HFFc6 (cell line): Measurements from ENCODE around the gene RALGPS1. TPM values are rescaled to one million over a fixed set of nuclear protein-coding genes. Genes with fewer than 3 reads are reported as not detected.

Experiments
- DNase-seq: peaks from one replicate; pipeline ENCODE4 v3.0.0-alpha.2; 2018
- H3K27ac Mint-ChIP-seq: 2 replicates; pipeline ENCODE4 v1.8.0; 2020; ENCODE audit warnings: mild to moderate bottlenecking, mixed read lengths
- H3K27me3 Mint-ChIP-seq: 2 replicates; pipeline ENCODE4 v1.8.0; 2021; ENCODE audit warnings: mild to moderate bottlenecking, moderate library complexity, mixed read lengths; ENCODE audit not compliant: insufficient read depth
- H3K36me3 Mint-ChIP-seq: 2 replicates; pipeline ENCODE4 v1.8.0; 2021; ENCODE audit warnings: low read depth, mixed read lengths
- H3K4me1 Mint-ChIP-seq: 2 replicates; pipeline ENCODE4 v1.8.0; 2020; ENCODE audit warnings: low read depth, mixed read lengths
- H3K4me3 Mint-ChIP-seq: 2 replicates; pipeline ENCODE4 v1.8.0; 2020; ENCODE audit warnings: mild to moderate bottlenecking, moderate library complexity, mixed read lengths
- H3K9me3 Mint-ChIP-seq: 2 replicates; pipeline ENCODE4 v1.8.0; 2020; ENCODE audit warnings: mild to moderate bottlenecking, mixed read lengths
- total RNA-seq, 6 experiments: library from RNA; stranded (reverse); fragmentation: NEBNext Ultra II Directional; extraction: Animal tissue kit (Norgen Biotek cat#: 25700); gene quantifications; 2 replicates in 1 of 6; 3 replicates in 5 of 6; pipeline ENCODE4 v1.2.3, GENCODE V29; 2021
- TF ChIP-seq, protein P1 (sequence below): fragments of 200-600 bp; sonication (generic); IDR thresholded peaks from 2 replicates; pipeline ENCODE4 v1.5.0; 2021; ENCODE audit warnings: antibody characterized with exemption, mild to moderate bottlenecking

RALGPS1 gene
- total RNA-seq, 6 experiments from 2014 or later: 0.68 to 1.6 (median 1.1) TPM

DNA sequence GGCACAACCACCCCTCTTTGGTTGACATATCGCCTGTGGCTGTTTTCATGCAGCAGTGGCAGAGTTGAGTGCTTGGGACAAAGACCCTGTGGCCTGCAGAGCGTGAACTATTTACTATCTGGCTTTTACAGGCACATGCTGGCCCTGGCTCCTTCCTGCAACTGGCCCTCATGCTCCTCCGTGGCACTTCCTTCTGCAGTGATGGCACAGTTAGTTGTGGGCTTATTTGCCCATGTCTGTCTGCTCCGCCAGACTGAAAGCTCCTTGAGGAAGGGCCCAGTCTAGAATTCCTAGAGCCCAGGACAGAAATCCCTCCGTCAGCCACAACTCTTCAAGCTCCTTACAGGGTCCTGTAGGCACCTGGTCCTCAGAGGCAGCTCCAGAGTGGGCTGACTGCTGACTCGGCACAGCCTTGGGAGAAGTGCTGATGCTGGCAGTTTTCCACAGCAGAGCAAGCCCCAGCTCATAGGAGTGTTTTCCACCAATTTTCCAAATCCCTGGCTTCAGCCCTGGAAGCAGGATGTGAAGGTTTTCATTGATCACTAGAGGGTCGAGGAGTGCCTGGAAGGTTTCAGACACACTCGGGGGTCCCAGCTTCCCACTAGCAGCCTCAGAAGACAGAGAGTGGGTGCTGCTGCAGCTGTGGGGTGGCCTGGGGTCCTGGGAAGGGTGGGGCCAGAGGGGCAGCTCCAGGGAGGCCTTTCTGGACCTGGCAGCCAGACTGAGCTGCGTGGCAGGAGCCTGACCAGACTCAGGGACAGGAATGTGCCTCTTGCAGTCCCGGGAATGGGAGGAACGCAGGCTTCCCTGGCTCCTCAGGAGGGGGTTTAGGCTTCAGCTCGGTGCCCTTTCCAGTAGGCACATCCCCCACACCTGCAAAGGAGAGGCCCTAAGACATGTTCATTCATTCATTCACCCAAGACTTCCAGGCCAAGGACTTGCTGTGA is 264.4 kb downstream of the RALGPS1 start:
- no peaks in the 10 kb centered on the region for H3K36me3 Mint-ChIP-seq
- no peaks in the 10 kb centered on the region for H3K9me3 Mint-ChIP-seq
- H3K27ac Mint-ChIP-seq: no peak overlapping the region
- H3K4me3 Mint-ChIP-seq: no peak overlapping the region
- H3K4me1 Mint-ChIP-seq: 0 out of 2 replicates have a peak, but pooled peaks cover 5% of the 10 kb centered on the region
- TF ChIP-seq, protein P1, sequence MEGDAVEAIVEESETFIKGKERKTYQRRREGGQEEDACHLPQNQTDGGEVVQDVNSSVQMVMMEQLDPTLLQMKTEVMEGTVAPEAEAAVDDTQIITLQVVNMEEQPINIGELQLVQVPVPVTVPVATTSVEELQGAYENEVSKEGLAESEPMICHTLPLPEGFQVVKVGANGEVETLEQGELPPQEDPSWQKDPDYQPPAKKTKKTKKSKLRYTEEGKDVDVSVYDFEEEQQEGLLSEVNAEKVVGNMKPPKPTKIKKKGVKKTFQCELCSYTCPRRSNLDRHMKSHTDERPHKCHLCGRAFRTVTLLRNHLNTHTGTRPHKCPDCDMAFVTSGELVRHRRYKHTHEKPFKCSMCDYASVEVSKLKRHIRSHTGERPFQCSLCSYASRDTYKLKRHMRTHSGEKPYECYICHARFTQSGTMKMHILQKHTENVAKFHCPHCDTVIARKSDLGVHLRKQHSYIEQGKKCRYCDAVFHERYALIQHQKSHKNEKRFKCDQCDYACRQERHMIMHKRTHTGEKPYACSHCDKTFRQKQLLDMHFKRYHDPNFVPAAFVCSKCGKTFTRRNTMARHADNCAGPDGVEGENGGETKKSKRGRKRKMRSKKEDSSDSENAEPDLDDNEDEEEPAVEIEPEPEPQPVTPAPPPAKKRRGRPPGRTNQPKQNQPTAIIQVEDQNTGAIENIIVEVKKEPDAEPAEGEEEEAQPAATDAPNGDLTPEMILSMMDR: no peak
- no peak for DNase-seq
- H3K27me3 Mint-ChIP-seq: peaks cover 6% of the 10 kb centered on the region

DNA sequence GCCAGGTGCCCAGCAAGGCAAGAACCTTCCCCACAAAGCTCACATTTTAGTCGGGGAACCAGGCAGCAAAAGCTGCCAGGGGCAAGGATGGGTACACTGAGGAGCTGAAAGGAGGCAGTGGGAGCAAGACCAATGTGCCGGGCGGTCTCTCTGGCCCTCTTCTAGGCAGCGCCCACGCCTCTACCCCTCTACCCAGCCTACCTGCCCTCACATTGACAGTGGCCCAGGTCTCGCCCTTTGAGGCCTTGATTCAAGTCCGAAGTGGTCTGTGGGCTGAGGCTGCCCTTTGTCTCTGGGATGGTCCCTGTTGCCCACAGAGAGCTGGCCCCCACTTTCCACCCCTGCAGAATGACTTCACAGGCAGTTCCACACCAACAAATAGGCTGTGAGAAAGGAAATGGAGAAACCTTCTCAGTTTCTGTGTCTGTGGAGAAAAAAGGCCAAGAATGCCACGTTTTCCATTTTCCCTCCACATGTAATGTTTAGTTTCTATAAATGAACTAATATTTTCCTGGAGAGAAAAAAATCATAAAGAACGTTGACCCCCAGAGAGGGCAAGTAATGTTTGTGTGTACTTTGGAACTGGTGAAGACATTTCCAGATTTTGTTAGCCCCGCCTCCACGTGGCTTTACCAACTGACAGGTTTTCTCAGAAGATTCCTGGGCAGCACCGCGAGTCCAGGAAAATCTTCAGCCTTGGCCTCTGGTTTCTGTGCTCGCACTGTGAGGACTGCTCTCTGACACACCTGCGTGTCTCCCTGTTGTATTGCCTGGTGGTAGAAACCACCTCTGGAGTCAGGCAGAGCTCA is 265.3 kb downstream of the RALGPS1 start:
- Mint-ChIP-seq H3K4me1 (peaks cover 2% of the 10 kb centered on the region; the same call in 1 of the 2 replicates), H3K4me3 (no peak overlapping the region), H3K9me3 (no peaks in the 10 kb centered on the region), H3K36me3 (no peaks in the 10 kb centered on the region), H3K27me3 (peaks cover 8% of the 10 kb centered on the region), H3K27ac (no peak overlapping the region)
- no peak for DNase-seq
- TF ChIP-seq, protein P1: no peak

DNA sequence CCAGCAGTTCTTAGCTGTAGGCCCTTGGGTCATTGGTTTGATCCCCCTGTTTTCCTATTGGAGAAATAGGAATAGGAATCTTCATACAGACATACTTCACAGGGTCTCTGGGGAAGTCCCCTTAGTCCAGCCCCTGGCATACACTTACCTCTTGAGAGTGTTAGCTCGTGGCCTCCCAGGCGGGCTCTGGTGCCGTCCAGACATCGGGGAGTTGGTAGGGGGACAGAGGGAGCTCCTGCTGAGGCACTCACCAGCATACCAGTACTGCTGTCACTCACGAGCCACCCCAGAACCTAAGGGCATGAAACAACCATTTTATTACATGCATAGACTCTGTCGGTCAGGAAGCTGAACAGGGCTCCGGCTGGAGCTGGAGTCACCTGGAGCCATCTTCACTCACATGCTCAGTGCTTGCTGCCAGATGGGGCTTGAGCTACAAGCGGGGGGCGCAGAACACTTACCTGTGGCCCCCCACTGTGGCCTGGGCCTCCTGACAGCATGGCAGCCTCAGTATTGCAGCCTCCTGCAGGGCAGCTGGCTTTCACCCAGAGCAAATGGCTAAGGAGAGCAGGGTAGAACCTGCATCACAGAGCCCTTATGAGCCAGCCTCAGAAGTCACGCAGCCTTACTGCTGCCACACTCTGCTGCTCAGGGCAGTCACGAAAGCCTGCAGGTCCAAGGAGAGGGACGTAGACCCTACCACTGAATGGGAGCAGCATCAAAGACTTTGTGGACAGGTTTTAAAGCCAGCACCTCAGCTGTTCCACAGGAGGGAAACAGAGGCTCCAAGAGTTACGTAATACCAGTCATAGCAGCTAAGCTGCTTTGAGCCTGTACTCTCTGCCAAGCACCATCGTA is 266.1 kb downstream of the RALGPS1 start:
- Mint-ChIP-seq H3K4me1 (peaks cover 10% of the 10 kb centered on the region), H3K27me3 (peaks cover 8% of the 10 kb centered on the region), H3K9me3 (no peaks in the 10 kb centered on the region), H3K27ac (no peak overlapping the region), H3K36me3 (no peaks in the 10 kb centered on the region), H3K4me3 (no peak overlapping the region)
- TF ChIP-seq, protein P1: no peak
- no peak for DNase-seq

DNA sequence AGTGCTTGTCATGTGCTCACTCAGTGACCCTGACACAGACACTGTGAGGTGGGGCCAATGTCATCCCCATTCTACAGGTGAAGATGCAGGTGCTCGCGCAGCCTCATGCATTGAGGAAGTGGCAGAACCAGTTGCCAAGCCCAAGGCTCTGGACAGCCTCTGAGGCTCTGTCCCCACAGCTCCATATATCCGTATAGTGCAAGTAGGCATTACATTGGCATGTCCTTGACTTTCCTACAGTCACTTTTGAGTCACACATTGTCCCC is 266.7 kb downstream of the RALGPS1 start:
- DNase-seq: no peak
- Mint-ChIP-seq H3K27ac (no peak overlapping the region), H3K4me3 (no peak overlapping the region), H3K27me3 (peaks cover 8% of the 10 kb centered on the region), H3K36me3 (no peaks in the 10 kb centered on the region), H3K4me1 (peaks cover 16% of the 10 kb centered on the region), H3K9me3 (no peaks in the 10 kb centered on the region)
- TF ChIP-seq, protein P1: no peak

DNA sequence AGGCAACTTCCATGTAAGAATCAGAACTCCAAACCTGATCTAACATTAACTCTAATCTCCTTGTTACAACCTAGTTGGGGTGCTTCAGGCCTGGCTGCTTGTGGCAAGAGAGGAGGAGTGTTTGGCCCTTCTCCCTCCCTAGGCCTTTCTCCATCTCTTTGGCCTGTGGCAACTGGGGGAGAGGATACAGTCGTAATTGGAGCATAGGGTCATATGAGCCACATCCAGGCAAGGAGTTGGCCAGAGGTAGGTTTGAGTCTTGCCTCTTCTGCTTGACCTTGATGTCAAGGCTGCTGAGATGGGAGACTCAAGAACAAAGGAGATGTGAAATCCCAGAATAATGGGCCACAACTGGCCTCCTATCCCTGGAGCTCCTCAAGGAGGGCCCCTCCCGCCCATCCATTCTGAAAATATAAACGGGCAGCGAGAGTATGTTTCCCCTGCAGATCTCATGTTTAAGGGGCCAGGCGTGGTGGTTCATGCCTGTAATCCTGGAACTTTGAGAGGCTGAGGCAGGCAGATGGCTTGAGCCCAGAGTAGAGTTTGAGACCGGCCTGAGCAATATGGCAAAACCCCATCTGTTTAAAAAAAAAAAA is 267.1 kb downstream of the RALGPS1 start:
- no peaks in the 10 kb centered on the region for H3K9me3 Mint-ChIP-seq

More for the DNA sequence above, 267.1 kb downstream of the RALGPS1 start:
- peaks cover 8% of the 10 kb centered on the region for H3K27me3 Mint-ChIP-seq
- H3K36me3 Mint-ChIP-seq: no peaks in the 10 kb centered on the region
- H3K27ac Mint-ChIP-seq: no peak overlapping the region
- H3K4me1 Mint-ChIP-seq: peaks cover 20% of the 10 kb centered on the region
- TF ChIP-seq, protein P1: no peak
- no peak overlapping the region for H3K4me3 Mint-ChIP-seq
- DNase-seq: no peak
